ENCODE data around the gene CLEC4F.

The CLEC4F gene

DNA sequence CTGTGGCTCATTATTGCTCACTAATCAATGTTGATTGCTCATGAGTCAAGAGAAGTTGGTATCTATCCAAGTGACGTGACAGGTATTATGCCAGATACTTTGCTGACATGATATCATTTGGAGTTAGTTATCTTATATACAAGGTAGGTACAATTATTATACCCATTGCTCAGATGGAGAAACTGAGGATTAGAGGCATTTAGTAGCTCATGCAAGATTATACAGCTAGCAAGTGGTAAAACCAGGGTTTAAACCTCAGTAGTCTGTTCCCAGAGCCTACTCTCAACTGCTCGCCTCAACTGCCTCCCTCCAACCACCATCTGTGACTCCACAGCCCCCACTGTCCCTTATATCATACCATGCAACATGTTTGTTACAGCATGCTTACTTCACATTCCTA, 36.1 kb downstream of the CLEC4F start:
- peaks cover 39% of the 10 kb centered on the region for H3K27me3 Mint-ChIP-seq (ENCODE audit: low read depth)
- H3K4me1 Mint-ChIP-seq (ENCODE audit: low read depth): peaks cover 2% of the 10 kb centered on the region
- H3K4me3 Mint-ChIP-seq: no peak overlapping the region
- H3K27ac Mint-ChIP-seq: no peak overlapping the region
- H3K9me3 Mint-ChIP-seq: no peaks in the 10 kb centered on the region
- no peaks in the 10 kb centered on the region for H3K36me3 Mint-ChIP-seq (ENCODE audit: low read depth)

DNA sequence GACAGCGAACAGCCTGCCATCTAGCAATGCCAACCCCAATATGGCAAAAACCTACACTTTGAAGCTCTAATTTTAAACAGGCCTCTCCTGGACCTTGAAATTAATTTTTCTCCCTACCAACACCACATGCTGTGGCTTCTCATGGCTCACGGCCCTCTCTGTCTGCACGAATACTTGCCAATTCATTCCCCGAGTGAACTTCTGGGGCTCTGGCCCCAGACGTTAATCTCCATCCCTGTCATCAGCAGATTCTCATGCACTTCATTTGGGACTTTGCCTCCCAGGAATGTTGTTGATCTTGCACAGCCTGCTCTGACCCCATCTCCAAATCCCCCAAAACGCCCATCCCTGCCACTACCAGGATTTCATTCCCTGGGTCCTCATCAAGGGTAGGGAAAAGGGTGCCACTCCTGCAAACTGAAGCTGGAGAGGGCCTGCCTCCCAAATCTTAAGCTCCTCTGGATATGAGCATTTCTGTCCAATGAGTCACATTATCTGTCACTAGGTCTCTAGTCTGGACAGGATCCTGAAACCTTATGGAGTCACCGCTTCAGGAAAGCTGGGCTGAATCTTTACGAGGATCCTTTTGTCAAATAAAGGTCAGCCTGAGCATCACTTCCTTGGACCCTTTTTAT, 40.4 kb downstream of the CLEC4F start:
- Mint-ChIP-seq H3K36me3 (ENCODE audit: low read depth) (no peaks in the 10 kb centered on the region), H3K27ac (no peak overlapping the region), H3K9me3 (no peaks in the 10 kb centered on the region), H3K4me1 (ENCODE audit: low read depth) (no peaks in the 10 kb centered on the region), H3K27me3 (ENCODE audit: low read depth) (peaks cover 36% of the 10 kb centered on the region), H3K4me3 (no peak overlapping the region)

DNA sequence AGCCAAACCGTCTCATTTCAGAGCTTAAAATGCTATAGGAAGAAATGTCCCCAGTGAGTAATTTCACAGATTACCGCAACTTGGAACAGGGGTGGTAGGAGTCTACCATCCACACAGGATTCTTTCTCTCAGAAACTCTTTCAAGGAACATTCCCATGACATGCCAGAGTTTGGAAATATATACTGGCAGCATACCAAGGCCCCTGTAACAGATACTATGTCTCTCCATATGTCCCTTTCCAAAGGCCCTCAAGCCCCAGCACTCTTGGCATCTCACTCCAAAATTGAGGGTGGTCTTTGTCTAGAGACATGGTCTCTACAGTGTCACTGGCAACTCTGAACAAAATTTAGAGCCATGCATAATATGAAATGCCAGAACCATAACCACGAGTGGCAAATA, 40.9 kb downstream of the CLEC4F start:
- H3K27ac Mint-ChIP-seq: no peak overlapping the region
- peaks cover 42% of the 10 kb centered on the region for H3K27me3 Mint-ChIP-seq (ENCODE audit: low read depth)
- H3K9me3 Mint-ChIP-seq: no peaks in the 10 kb centered on the region
- H3K36me3 Mint-ChIP-seq (ENCODE audit: low read depth): no peaks in the 10 kb centered on the region
- H3K4me1 Mint-ChIP-seq (ENCODE audit: low read depth): no peaks in the 10 kb centered on the region
- no peak overlapping the region for H3K4me3 Mint-ChIP-seq

DNA sequence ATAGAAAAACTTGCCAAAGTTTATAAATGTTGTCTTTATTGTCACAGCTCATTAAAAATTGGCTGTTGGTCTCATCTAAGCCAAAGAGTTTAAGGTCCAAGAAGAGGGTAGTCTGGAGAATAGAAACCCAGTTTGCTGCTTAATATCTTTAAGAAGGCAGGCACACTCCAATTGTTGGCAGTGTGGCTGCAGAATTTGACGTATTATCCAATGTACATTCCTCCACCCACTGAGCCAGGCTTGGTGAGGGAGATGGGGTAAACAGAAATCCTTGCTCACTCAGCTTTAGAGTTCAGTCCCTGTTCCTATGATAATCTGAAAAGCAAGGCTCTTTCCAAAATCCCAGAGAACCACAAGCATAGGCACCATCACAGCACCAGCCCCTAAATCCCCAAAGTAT, 41.7 kb downstream of the CLEC4F start:
- no peak overlapping the region for H3K27ac Mint-ChIP-seq

DNA sequence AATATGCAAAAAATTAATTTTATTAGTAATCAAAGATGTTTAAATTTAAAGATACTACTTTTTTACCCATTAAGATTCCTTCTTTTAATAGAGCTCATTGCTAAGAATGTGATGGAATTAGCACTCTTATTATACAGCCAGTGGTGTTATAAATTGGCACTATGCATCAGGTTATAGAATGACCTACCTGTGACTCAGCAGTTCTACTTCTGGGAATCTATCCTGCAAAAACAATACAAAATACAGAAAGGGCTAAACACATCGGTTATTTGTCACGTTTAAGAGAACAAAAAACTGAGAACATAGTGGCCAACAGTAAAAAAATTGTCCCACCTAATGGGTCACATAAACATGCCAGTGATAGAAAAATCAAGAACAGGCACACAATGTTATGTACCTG, 42.9 kb downstream of the CLEC4F start:
- Mint-ChIP-seq H3K27ac (no peak overlapping the region), H3K4me1 (ENCODE audit: low read depth) (peaks cover 2% of the 10 kb centered on the region), H3K27me3 (ENCODE audit: low read depth) (peaks cover 61% of the 10 kb centered on the region), H3K36me3 (ENCODE audit: low read depth) (peaks cover 2% of the 10 kb centered on the region), H3K9me3 (peaks cover 5% of the 10 kb centered on the region), H3K4me3 (no peak overlapping the region)

More for the DNA sequence above, 41.7 kb downstream of the CLEC4F start:
- H3K9me3 Mint-ChIP-seq: peaks cover 2% of the 10 kb centered on the region
- peaks cover under 1% of the 10 kb centered on the region for H3K36me3 Mint-ChIP-seq (ENCODE audit: low read depth)
- peaks cover under 1% of the 10 kb centered on the region for H3K4me1 Mint-ChIP-seq (ENCODE audit: low read depth)
- H3K4me3 Mint-ChIP-seq: no peak overlapping the region
- peaks cover 50% of the 10 kb centered on the region for H3K27me3 Mint-ChIP-seq (ENCODE audit: low read depth)

DNA sequence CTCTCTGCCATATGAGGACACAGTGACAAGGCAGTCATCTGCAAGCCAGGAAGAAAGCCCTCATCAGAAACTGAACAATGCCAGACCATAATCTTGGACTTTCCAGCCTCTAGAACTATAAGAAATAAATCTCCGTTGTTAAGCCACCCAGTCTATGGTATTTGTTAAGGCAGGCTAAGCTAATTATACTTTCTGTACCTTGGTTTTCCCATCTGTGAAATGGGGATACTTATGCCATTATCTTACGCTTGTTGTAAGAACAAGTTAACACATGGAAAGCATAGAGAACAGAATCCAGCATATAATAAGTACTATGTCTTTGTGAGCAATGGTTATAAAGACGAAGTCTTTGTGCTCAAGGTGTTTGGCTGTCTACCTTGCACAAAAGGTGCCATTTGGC, 44.1 kb downstream of the CLEC4F start:
- peaks cover 2% of the 10 kb centered on the region for H3K36me3 Mint-ChIP-seq (ENCODE audit: low read depth)
- H3K4me3 Mint-ChIP-seq: no peak overlapping the region
- peaks cover 61% of the 10 kb centered on the region for H3K27me3 Mint-ChIP-seq (ENCODE audit: low read depth)
- no peak overlapping the region for H3K27ac Mint-ChIP-seq
- peaks cover 5% of the 10 kb centered on the region for H3K4me1 Mint-ChIP-seq (ENCODE audit: low read depth)
- H3K9me3 Mint-ChIP-seq: peaks cover 5% of the 10 kb centered on the region

DNA sequence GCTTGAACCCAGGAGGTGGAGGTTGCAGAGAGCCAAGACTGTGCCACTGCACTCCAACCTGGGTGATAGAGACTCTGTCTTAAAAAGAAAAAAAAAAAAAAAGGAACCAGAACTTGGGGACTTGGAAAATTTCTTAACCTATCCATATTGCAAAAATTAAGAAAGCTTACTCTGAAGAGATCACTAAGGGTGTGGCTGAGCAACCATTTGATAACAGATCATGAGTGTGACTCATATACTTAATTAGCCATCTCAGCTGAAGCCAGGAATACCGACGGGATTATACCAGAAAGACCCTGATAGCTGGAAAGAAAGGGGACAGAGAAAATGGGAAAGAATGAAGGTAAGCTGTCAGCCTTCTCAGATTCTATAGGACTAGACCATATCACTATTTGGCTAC, 45.3 kb downstream of the CLEC4F start:
- Mint-ChIP-seq H3K27me3 (ENCODE audit: low read depth) (peaks cover 54% of the 10 kb centered on the region), H3K36me3 (ENCODE audit: low read depth) (peaks cover 2% of the 10 kb centered on the region), H3K9me3 (peaks cover 5% of the 10 kb centered on the region), H3K4me3 (no peak overlapping the region), H3K27ac (no peak overlapping the region), H3K4me1 (ENCODE audit: low read depth) (peaks cover 7% of the 10 kb centered on the region)

DNA sequence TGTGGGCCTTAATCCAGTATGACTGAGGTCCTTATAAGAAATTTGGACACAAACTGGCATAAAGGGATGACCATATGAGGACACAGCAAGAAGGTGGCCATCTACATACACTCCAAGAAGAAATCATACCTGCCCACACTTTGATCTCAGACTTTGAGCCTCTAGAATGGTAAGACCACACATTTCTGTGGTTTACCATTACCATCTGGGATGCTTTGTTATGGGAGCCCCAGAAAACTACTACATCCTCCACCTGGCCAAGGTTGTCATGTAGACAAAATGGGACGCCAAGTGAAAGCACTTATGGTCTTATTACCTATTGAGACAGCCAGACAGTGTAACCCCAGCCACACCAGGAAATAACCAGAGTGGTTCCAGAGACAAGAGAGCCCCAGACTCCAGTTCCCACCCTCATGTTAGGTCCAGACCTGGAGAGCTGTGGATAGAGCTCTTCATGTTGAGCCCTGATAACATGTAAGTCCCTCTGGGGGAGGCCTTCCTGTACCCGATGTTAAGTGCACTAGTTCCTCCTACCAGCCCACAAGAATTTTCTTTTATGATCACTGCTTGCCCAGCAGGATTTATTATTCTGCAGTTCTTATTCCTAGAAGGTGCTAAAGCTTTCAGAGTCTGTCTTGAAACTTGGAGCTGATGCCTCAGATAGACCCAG, 47.8 kb downstream of the CLEC4F start:
- Mint-ChIP-seq H3K36me3 (ENCODE audit: low read depth) (peaks cover 2% of the 10 kb centered on the region), H3K27me3 (ENCODE audit: low read depth) (peaks cover 62% of the 10 kb centered on the region), H3K4me3 (no peak overlapping the region), H3K27ac (no peak overlapping the region), H3K9me3 (peaks cover 5% of the 10 kb centered on the region), H3K4me1 (ENCODE audit: low read depth) (peaks cover 12% of the 10 kb centered on the region)

DNA sequence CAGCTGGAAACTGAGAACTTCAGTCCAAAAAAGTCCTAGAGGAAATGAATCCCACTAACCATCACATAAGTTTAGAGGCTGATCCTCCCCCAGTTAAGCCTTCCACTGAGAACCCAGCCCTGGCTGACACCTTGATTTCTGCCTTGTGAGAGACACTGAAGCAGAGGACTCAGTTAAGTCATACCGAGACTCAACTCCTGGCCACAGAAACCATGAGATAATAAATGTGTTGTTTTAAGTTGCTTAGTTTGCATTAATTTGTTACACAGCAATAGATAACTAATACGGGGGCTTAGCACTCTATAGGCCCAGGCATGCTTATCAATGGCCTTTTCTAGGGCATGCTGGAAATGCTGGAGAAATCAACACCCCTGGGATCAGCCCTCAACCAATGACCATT, 49.0 kb downstream of the CLEC4F start:
- H3K27me3 Mint-ChIP-seq (ENCODE audit: low read depth): peaks cover 63% of the 10 kb centered on the region
- H3K36me3 Mint-ChIP-seq (ENCODE audit: low read depth): peaks cover 4% of the 10 kb centered on the region
- H3K4me1 Mint-ChIP-seq (ENCODE audit: low read depth): peaks cover 18% of the 10 kb centered on the region
- no peak overlapping the region for H3K27ac Mint-ChIP-seq
- peaks cover 5% of the 10 kb centered on the region for H3K9me3 Mint-ChIP-seq
- no peak overlapping the region for H3K4me3 Mint-ChIP-seq

DNA sequence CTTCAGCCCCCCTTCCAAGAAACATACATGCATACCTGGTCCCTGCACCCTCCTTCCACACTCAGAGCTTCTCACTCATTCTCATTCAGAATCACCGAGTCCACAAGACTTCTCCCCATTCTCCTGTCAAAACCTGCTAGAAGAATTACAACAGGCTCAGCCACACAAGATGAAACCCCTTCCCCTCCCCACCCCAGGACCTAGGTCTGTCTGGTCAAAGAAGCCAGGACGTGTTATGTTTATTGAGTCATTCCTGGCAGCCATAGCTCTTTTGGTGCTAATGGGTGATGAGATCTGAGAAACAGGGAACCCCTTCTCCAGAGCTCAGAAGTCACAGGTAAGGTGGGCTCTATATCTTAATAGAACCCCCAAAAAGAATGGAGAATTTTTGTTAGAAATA, 50.9 kb downstream of the CLEC4F start:
- Mint-ChIP-seq H3K27me3 (ENCODE audit: low read depth) (peaks cover 63% of the 10 kb centered on the region), H3K4me3 (peak overlapping the region; percentile 77), H3K4me1 (ENCODE audit: low read depth) (peaks cover 23% of the 10 kb centered on the region), H3K36me3 (ENCODE audit: low read depth) (peaks cover 5% of the 10 kb centered on the region), H3K9me3 (peaks cover 5% of the 10 kb centered on the region), H3K27ac (no peak overlapping the region)

DNA sequence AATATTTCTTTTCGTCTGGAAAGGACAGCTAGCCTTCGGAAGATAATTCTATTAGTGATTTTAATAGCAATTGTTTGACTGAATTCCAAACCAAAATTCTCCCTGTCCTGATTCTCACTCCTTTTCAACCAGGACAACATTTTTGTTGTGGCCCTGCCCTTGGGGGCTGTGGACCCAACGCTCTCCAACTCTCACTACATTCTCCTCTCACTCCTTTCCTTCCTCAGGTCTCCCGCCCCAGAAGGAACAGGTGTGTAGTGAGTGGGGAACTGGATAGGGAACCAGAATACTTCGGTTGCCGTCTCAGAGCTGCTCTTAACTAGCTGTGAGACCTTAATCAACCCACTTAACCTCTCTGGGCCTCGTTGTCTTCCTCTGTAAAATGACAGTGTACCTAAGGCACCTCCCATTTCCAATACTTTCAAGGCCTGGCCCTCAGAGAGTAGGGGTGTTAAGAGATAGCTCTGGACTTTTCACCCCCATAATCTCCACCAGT, 51.8 kb downstream of the CLEC4F start:
- peak overlapping the region; percentile 77 for H3K4me3 Mint-ChIP-seq
- peaks cover 57% of the 10 kb centered on the region for H3K27me3 Mint-ChIP-seq (ENCODE audit: low read depth)
- peak overlapping the region; percentile 84 for H3K27ac Mint-ChIP-seq

DNA sequence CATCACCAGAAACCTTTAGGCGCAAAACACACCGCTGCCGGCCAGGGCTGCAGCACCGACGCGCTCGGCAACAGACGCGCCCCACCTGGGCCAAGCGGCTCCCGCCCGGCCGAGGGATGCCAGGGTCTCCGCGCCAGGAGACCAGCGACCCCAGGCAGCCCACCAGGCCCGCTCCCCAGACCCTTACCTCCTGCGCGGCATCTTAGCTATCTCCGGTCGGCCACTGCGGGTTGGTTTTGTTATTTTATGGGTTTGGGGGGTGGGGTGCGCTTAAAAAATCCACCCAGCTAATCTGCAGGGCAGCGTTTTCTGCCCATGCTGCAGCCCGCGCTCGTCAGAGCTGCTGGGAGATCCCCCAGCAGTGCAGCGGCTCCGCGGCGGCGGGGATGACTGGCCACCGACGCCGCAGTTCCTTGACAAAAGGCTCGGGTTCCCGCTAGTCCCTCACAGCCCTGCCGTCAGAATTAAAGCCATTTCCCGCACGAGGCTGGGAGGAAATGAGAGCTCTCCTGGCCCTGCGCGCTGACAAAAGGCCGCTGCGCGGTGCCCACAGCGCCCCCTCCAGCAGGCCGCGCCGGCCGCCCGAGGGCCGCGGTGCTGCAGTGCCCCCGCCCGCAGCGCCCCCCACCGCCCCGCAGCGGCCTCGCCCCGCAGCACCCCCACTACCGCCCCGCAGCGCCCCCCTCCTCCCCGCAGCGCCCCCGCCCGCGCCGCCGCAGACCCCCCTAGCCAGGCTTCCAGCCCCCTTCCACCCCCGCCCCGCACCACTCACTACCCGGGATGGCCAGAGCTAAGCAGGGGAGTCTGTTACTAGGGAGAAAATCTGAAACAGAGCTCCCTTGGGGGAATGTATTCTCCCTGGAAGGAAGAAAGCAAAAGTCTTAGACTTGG, 52.5 kb downstream of the CLEC4F start, which contains the start of gene ADD2:
Gene ADD2, minus strand, starts transcription at position 502 of the 891 bp plus-strand sequence. CDS start 61,792 bp downstream, outside the sequence.
- H3K27me3 Mint-ChIP-seq (ENCODE audit: low read depth): peaks cover 52% of the 10 kb centered on the region

More for the DNA sequence above, 51.8 kb downstream of the CLEC4F start:
- Mint-ChIP-seq H3K36me3 (ENCODE audit: low read depth) (peaks cover 4% of the 10 kb centered on the region), H3K9me3 (peaks cover 3% of the 10 kb centered on the region), H3K4me1 (ENCODE audit: low read depth) (peaks cover 22% of the 10 kb centered on the region)

DNA sequence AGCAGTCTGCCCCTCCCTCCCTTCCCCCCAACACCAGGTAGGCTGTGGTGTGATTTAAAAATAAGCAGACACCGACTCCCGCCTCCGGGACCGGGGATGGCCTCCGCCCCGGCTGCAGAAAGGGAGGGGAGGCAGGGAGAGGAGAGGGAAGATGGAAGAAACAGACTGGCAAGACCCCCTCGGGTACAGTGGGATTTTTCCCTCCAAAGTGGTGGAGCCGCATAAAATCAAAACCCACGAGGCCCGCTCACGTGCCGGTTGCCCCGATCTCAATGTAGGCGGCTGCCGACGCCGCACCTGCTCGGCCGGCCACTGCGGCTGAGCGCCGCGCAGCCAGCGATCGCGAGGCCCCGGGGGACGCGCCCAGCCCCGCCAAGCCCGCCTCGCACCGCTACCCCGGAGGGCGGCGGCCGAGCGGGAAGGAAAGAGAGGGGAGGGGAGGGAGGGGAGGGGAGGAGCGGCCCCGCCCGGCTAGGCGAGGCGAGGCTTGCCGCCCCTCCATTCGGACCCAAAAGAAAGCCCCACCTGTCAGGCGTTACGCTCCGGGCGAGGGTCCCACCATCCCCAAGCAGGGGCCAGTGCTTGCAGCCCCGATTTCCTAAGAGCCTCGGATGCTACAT, 53.2 kb downstream of the CLEC4F start:
- Mint-ChIP-seq H3K27ac (peak overlapping the region; percentile 76), H3K27me3 (ENCODE audit: low read depth) (peaks cover 47% of the 10 kb centered on the region), H3K4me1 (ENCODE audit: low read depth) (peaks cover 21% of the 10 kb centered on the region), H3K4me3 (peak overlapping the region; percentile 87), H3K36me3 (ENCODE audit: low read depth) (peaks cover 3% of the 10 kb centered on the region), H3K9me3 (no peaks in the 10 kb centered on the region)

More for the DNA sequence above, 52.5 kb downstream of the CLEC4F start, which contains the start of gene ADD2:
- Mint-ChIP-seq H3K4me1 (ENCODE audit: low read depth) (peaks cover 21% of the 10 kb centered on the region), H3K9me3 (no peaks in the 10 kb centered on the region), H3K27ac (peak within 1 kb of the TSS; percentile 84), H3K4me3 (peak within 1 kb of the TSS; percentile 87), H3K36me3 (ENCODE audit: low read depth) (peaks cover 3% of the 10 kb centered on the region)

All from T-helper 1 cell treated with Interleukin-12 subunit alpha and Interleukin-12 subunit beta and Interleukin-4 antibody, amounts not matched to agents 30 μg/mL and 1 μg/mL, for 36 hours (primary cell).